IMR-90 (cell line): ENCODE results near the gene METTL24. TPM values are rescaled to one million over a fixed set of nuclear protein-coding genes. Genes with fewer than 3 reads are reported as not detected.

Experiments used
- ATAC-seq: fragments of 200-7000 bp; cut with Tn5 transposase; 2 replicates; pipeline ENCODE4 v1.9.1; 2020; ENCODE audit warnings: low read depth, mild to moderate bottlenecking, moderate library complexity
- BruUV-seq: library from RNA; stranded (reverse); fragments of 400-500 nt; replicated peaks from 2 replicates; lab custom pipeline; 2021; lab: Mats Ljungman, UMichigan
- CTCF ChIA-PET: fragments of 300-600 bp; formaldehyde crosslinking; extraction: SDS; loops from one replicate; lab custom pipeline; 2021; ENCODE audit warnings: antibody characterized with exemption; lab: Yijun Ruan, JAX
- POLR2A ChIA-PET: fragments of 300-600 bp; sonication (Branson Sonifier 250); formaldehyde crosslinking; loops from one replicate; lab custom pipeline; 2022; ENCODE audit warnings: antibody characterized with exemption; ENCODE audit not compliant: unreplicated experiment; lab: Charles Lee
- DNase-seq: peaks from one replicate; pipeline ENCODE4 v3.0.0; 2013
- H2AFZ ChIP-seq: replicated peaks from 2 replicates; pipeline ENCODE3; 2013; ENCODE audit warnings: low read length, mild to moderate bottlenecking; ENCODE audit not compliant: poor library complexity
- H2AK5ac ChIP-seq: 2 replicates; pipeline ENCODE4 v1.6.1; 2013; ENCODE audit warnings: low read depth, low read length, inconsistent platforms
- H2AK9ac ChIP-seq: replicated peaks from 2 replicates; pipeline ENCODE3; 2013; ENCODE audit warnings: mild to moderate bottlenecking, low read depth, low read length, moderate library complexity; ENCODE audit not compliant: poor library complexity
- H2BK120ac ChIP-seq: 2 replicates; pipeline ENCODE4 v1.6.1; 2013; ENCODE audit warnings: low read depth, low read length, inconsistent platforms
- H2BK15ac ChIP-seq: 3 replicates; pipeline ENCODE4 v1.6.1; 2013; ENCODE audit warnings: low read depth, low read length, inconsistent platforms
- H2BK20ac ChIP-seq: 2 replicates; pipeline ENCODE4 v1.6.1; 2013; ENCODE audit warnings: low read depth, mild to moderate bottlenecking, inconsistent platforms, low read length, moderate library complexity
- H2BK5ac ChIP-seq: 2 replicates; pipeline ENCODE4 v1.6.1; 2013; ENCODE audit warnings: mild to moderate bottlenecking, low read depth, low read length, inconsistent platforms; ENCODE audit not compliant: poor library complexity, severe bottlenecking
- H3K14ac ChIP-seq: replicated peaks from 2 replicates; pipeline ENCODE4 v1.6.1; 2013; ENCODE audit warnings: low read depth, low read length, inconsistent platforms
- H3K18ac ChIP-seq: 2 replicates; pipeline ENCODE4 v1.6.1; 2013; ENCODE audit warnings: low read depth, low read length, control low read depth
- H3K23ac ChIP-seq: 2 replicates; pipeline ENCODE4 v1.6.1; 2013; ENCODE audit warnings: low read depth, low read length, inconsistent platforms
- H3K27ac ChIP-seq: 2 replicates; pipeline ENCODE4 v1.5.1; 2013; ENCODE audit warnings: mild to moderate bottlenecking, control low read depth, low read length; ENCODE audit not compliant: insufficient read depth
- H3K27me3 ChIP-seq: 2 replicates; pipeline ENCODE4 v1.6.1; 2013; ENCODE audit warnings: low read length; ENCODE audit not compliant: control insufficient read depth, insufficient read depth
- H3K36me3 ChIP-seq: 2 replicates; pipeline ENCODE4 v1.6.1; 2013; ENCODE audit warnings: low read length, mixed read lengths; ENCODE audit not compliant: control insufficient read depth, insufficient read depth
- H3K4ac ChIP-seq: 2 replicates; pipeline ENCODE4 v1.6.1; 2013; ENCODE audit warnings: low read depth, low read length, inconsistent platforms
- H3K4me1 ChIP-seq: 2 replicates; pipeline ENCODE4 v1.6.1; 2013; ENCODE audit warnings: low read length, mixed read lengths; ENCODE audit not compliant: control insufficient read depth, insufficient read depth
- H3K4me2 ChIP-seq: 2 replicates; pipeline ENCODE4 v1.6.1; 2013; ENCODE audit warnings: low read depth, mild to moderate bottlenecking, control low read depth, low read length, moderate library complexity
- H3K4me3 ChIP-seq: 2 replicates; pipeline ENCODE4 v1.5.1; 2013; ENCODE audit warnings: low read depth, mild to moderate bottlenecking, control low read depth, low read length, moderate library complexity; ENCODE audit not compliant: insufficient read depth
- H3K56ac ChIP-seq: 2 replicates; pipeline ENCODE4 v1.6.1; 2013; ENCODE audit warnings: low read length, inconsistent platforms; ENCODE audit not compliant: insufficient read depth; ENCODE audit errors: extremely low read depth
- H3K79me1 ChIP-seq, 2 experiments: 2 replicates each; pipeline ENCODE4 v1.6.1; 2013; ENCODE audit warnings: low read length in 2 of 2, inconsistent platforms in 1 of 2, low read depth in 1 of 2
- H3K9ac ChIP-seq: 2 replicates; pipeline ENCODE4 v1.6.1; 2013; ENCODE audit warnings: low read depth, low read length, control low read depth
- H3K9me1 ChIP-seq: 2 replicates; pipeline ENCODE4 v1.6.1; 2013; ENCODE audit warnings: low read length, inconsistent platforms; ENCODE audit not compliant: insufficient read depth
- H3K9me3 ChIP-seq: 2 replicates; pipeline ENCODE4 v1.6.1; 2013; ENCODE audit warnings: low read length; ENCODE audit not compliant: control insufficient read depth, insufficient read depth
- H4K20me1 ChIP-seq: 2 replicates; pipeline ENCODE4 v1.6.1; 2013; ENCODE audit warnings: low read length, inconsistent platforms; ENCODE audit not compliant: insufficient read depth
- H4K5ac ChIP-seq: 2 replicates; pipeline ENCODE4 v1.6.1; 2013; ENCODE audit warnings: mild to moderate bottlenecking, low read depth, low read length, control low read depth
- H4K8ac ChIP-seq, 2 experiments: 2 replicates each; pipeline ENCODE4 v1.6.1; 2013; ENCODE audit warnings: low read depth in 2 of 2, low read length in 2 of 2, control low read depth in 1 of 2, inconsistent platforms in 1 of 2
- H4K91ac ChIP-seq: 2 replicates; pipeline ENCODE4 v1.6.1; 2013; ENCODE audit warnings: low read depth, low read length, inconsistent platforms; ENCODE audit not compliant: insufficient read depth
- BHLHE40 ChIP-seq: fragments of 150-350 bp; IDR thresholded peaks from 2 replicates; pipeline ENCODE4 v1.6.1; 2016; ENCODE audit warnings: mild to moderate bottlenecking, low read depth, low read length
- CEBPB ChIP-seq: IDR thresholded peaks from 2 replicates; pipeline ENCODE4 v1.6.1; 2012; ENCODE audit warnings: low read depth, low read length, improper control_type of control experiment
- CHD1 ChIP-seq: IDR thresholded peaks from 2 replicates; pipeline ENCODE4 v1.6.1; 2012; ENCODE audit warnings: low read depth, low read length, improper control_type of control experiment
- FOS ChIP-seq: fragments of 150-350 bp; IDR thresholded peaks from 2 replicates; pipeline ENCODE4 v1.6.1; 2016; ENCODE audit warnings: low read depth, low read length
- MAFK ChIP-seq: IDR thresholded peaks from 2 replicates; pipeline ENCODE4 v1.6.1; 2012; ENCODE audit warnings: low read depth, low read length, improper control_type of control experiment
- MAZ ChIP-seq: IDR thresholded peaks from 2 replicates; pipeline ENCODE4 v1.6.1; 2012; ENCODE audit warnings: low read depth, mild to moderate bottlenecking, low read length, improper control_type of control experiment, moderate library complexity, borderline replicate concordance
- MXI1 ChIP-seq: IDR thresholded peaks from 2 replicates; pipeline ENCODE4 v1.6.1; 2012; ENCODE audit warnings: low read depth, mild to moderate bottlenecking, low read length, moderate library complexity, borderline replicate concordance
- NFE2L2 ChIP-seq: fragments of 150-350 bp; IDR thresholded peaks from 2 replicates; pipeline ENCODE4 v1.6.1; 2016; ENCODE audit warnings: low read depth, mild to moderate bottlenecking, low read length
- POLR2A ChIP-seq: IDR thresholded peaks from 2 replicates; pipeline ENCODE4 v1.6.1; 2012; ENCODE audit warnings: mild to moderate bottlenecking, low read depth, low read length
- RAD21 ChIP-seq: IDR thresholded peaks from 2 replicates; pipeline ENCODE4 v1.6.1; 2012; ENCODE audit warnings: low read length, improper control_type of control experiment
- RCOR1 ChIP-seq: IDR thresholded peaks from 2 replicates; pipeline ENCODE4 v1.6.1; 2012; ENCODE audit warnings: mild to moderate bottlenecking, low read length, improper control_type of control experiment; ENCODE audit not compliant: insufficient replicate concordance
- RFX5 ChIP-seq: IDR thresholded peaks from 2 replicates; pipeline ENCODE4 v1.8.0; 2012; ENCODE audit warnings: low read depth, mild to moderate bottlenecking, low read length, moderate library complexity
- SMC3 ChIP-seq: fragments of 150-350 bp; IDR thresholded peaks from 2 replicates; pipeline ENCODE4 v1.6.1; 2016; ENCODE audit warnings: low read depth, mild to moderate bottlenecking, antibody characterized with exemption, low read length, moderate library complexity
- WGBS, 2 experiments: methylation state at CpG; one replicate each; pipeline versions ENCODE4 v1.1.5 to v1.1.7; 2013; ENCODE audit warnings: missing lambda C conversion rate in 2 of 2; ENCODE audit not compliant: insufficient read length in 1 of 2; ENCODE audit errors: extremely low coverage in 2 of 2; 5-methylcytosine and 5-hydroxymethylcytosine counted together
- dilution Hi-C: fragments of 300-500 bp; cut with HindIII; formaldehyde crosslinking; loops from one replicate; pipeline ENCODE4 v1.14.3; 2018; ENCODE audit warnings: low sequenced_read_pairs; ENCODE audit not compliant: unreplicated experiment
- in situ Hi-C: fragments of 300-500 bp; cut with MboI; formaldehyde crosslinking; loops from 3 replicates; pipeline ENCODE4 v1.14.3; 2019; ENCODE audit warnings: low sequenced_read_pairs, inconsistent platforms, mixed read lengths
- intact Hi-C: fragments of 100-400 bp; cut with micrococcal nuclease; formaldehyde crosslinking; loops from 2 replicates; pipeline ENCODE4 v1.10.0; 2022
- polyA plus RNA-seq, 3 experiments: library from polyadenylated mRNA; depleted of rRNA; stranded (reverse); fragments of >200 nt; gene quantifications; 2 replicates each; pipeline ENCODE4 v1.2.3, GENCODE V29; 2012; ENCODE audit warnings: low replicate concordance in 1 of 3
- total RNA-seq: library from RNA; depleted of rRNA; stranded (reverse); fragments of >200 nt; gene quantifications from 2 replicates; pipeline ENCODE4 v1.2.3, GENCODE V29; 2012
- TF ChIP-seq, protein P1 (sequence below): fragments of 150-350 bp; IDR thresholded peaks from 2 replicates; pipeline ENCODE4 v1.6.1; 2017; ENCODE audit warnings: mild to moderate bottlenecking, antibody characterized with exemption, low read length, low read depth
- TF ChIP-seq, protein P2 (sequence below): conservative IDR thresholded peaks from 2 replicates; pipeline ENCODE4 v1.5.1; 2012; ENCODE audit warnings: mild to moderate bottlenecking, low read depth, low read length, improper control_type of control experiment
- TF ChIP-seq, protein P3 (sequence below): fragments of 150-350 bp; IDR thresholded peaks from 2 replicates; pipeline ENCODE4 v1.6.1; 2016; ENCODE audit warnings: low read depth, mild to moderate bottlenecking, low read length, moderate library complexity, borderline replicate concordance

The METTL24 gene
- total and polyA plus RNA-seq, 2 of the 4 experiments (the other 2 are of a cell fraction): not detected

DNA sequence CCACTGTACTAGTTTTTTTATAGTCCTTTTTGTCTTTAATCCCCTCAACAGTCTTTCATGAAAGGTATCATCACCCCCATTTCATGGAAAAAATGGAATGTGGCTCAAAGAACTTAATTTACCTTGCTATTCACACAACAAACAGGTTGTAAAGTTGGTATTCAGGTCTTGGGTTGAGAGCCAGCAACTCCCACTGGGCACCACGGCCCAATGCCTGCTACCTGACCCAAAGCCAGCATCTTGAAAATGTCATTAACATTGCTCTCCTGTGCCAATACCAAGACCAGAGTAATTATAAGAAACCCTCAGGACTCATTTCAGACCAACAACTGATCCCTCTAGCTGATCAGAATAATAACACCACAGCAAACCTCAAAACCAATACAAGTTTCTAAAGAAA is 75.7 kb downstream of the METTL24 start:
- Histone ChIP-seq H2BK120ac (no peak overlapping the region), H3K4me1 (no peaks in the 10 kb centered on the region), H4K91ac (no peak overlapping the region), H2AK5ac (no peak overlapping the region), H3K9me3 (no peaks in the 10 kb centered on the region; the same call in 1 of the 2 replicates), H3K23ac (no peak overlapping the region), H3K18ac (no peak overlapping the region), H2BK5ac (no peak overlapping the region), H4K5ac (no peak overlapping the region), H3K79me1 (no peaks in the 10 kb centered on the region), H3K4me2 (no peak overlapping the region), H3K27ac (no peak overlapping the region), H3K9me1 (no peaks in the 10 kb centered on the region), H3K27me3 (peaks cover 4% of the 10 kb centered on the region; the same call in 1 of the 2 replicates), H3K56ac (no peak overlapping the region), H4K8ac (no peak overlapping the region), H2BK20ac (no peak overlapping the region), H2BK15ac (no peak overlapping the region), H4K20me1 (no peaks in the 10 kb centered on the region), H3K14ac (no peak overlapping the region), H3K4ac (no peak overlapping the region), H2AK9ac (no peak overlapping the region), H3K4me3 (no peak overlapping the region), H3K36me3 (no peaks in the 10 kb centered on the region), H3K9ac (no peak overlapping the region), H2AFZ (no peak overlapping the region)
- CTCF ChIA-PET: no interaction called here
- intact Hi-C loops (no loop called here), dilution Hi-C loops (no loop called here), in situ Hi-C loops (no loop called here)
- DNase-seq (no peak), ATAC-seq (no peak)
- no CpG with 5 or more reads among the region's 1 CpG for WGBS, 2 experiments
- BruUV-seq: no TSS peak
- POLR2A ChIA-PET: no interaction called here
- TF ChIP-seq, protein P1, sequence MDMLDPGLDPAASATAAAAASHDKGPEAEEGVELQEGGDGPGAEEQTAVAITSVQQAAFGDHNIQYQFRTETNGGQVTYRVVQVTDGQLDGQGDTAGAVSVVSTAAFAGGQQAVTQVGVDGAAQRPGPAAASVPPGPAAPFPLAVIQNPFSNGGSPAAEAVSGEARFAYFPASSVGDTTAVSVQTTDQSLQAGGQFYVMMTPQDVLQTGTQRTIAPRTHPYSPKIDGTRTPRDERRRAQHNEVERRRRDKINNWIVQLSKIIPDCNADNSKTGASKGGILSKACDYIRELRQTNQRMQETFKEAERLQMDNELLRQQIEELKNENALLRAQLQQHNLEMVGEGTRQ: no peak
- TF ChIP-seq RFX5 (no peak), MXI1 (no peak), RCOR1 (no peak), SMC3 (no peak), FOS (no peak), CEBPB (no peak), MAZ (no peak), RAD21 (no peak), POLR2A (no peak), NFE2L2 (no peak), CHD1 (no peak), MAFK (no peak), BHLHE40 (no peak)
- TF ChIP-seq, protein P2, sequence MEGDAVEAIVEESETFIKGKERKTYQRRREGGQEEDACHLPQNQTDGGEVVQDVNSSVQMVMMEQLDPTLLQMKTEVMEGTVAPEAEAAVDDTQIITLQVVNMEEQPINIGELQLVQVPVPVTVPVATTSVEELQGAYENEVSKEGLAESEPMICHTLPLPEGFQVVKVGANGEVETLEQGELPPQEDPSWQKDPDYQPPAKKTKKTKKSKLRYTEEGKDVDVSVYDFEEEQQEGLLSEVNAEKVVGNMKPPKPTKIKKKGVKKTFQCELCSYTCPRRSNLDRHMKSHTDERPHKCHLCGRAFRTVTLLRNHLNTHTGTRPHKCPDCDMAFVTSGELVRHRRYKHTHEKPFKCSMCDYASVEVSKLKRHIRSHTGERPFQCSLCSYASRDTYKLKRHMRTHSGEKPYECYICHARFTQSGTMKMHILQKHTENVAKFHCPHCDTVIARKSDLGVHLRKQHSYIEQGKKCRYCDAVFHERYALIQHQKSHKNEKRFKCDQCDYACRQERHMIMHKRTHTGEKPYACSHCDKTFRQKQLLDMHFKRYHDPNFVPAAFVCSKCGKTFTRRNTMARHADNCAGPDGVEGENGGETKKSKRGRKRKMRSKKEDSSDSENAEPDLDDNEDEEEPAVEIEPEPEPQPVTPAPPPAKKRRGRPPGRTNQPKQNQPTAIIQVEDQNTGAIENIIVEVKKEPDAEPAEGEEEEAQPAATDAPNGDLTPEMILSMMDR: no peak
- TF ChIP-seq, protein P3, sequence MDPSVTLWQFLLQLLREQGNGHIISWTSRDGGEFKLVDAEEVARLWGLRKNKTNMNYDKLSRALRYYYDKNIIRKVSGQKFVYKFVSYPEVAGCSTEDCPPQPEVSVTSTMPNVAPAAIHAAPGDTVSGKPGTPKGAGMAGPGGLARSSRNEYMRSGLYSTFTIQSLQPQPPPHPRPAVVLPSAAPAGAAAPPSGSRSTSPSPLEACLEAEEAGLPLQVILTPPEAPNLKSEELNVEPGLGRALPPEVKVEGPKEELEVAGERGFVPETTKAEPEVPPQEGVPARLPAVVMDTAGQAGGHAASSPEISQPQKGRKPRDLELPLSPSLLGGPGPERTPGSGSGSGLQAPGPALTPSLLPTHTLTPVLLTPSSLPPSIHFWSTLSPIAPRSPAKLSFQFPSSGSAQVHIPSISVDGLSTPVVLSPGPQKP: no peak
